ENCODE measurements around the gene SNTG2. TPM values are rescaled to one million over a fixed set of nuclear protein-coding genes. Genes with fewer than 3 reads are reported as not detected.
"Not testable (repeated sequence)": the region's sequence is repeated elsewhere in the genome, so short reads cannot be mapped to it uniquely, and the experiment has no call there.

The SNTG2 gene
- total RNA-seq, 4 donors from 2014 or later, result 9.0 to 44.6 (median 30.8) TPM

- 81 to 91% methylated on average over 11 of the region's 11 CpGs for WGBS, 2 donors
- no peaks in the 10 kb centered on the region for H3K9me3 ChIP-seq
- no peak overlapping the region for H3K27ac ChIP-seq
- TF ChIP-seq CTCF (IDR thresholded peaks at IDR 0.05) (no peak), EP300 (IDR thresholded peaks at IDR 0.05) (no peak), POLR2A (IDR thresholded peaks at IDR 0.05) (no peak)
- DNase-seq (ENCODE audit: low spot score in 2 of 2), result no peak
- H3K4me3 ChIP-seq, result no peak overlapping the region
- H3K4me1 ChIP-seq, result peaks cover 0 to 13% (median 0%) of the 10 kb centered on the region in 4 donors
- H3K27me3 ChIP-seq, result no peaks in the 10 kb centered on the region
- no peaks in the 10 kb centered on the region for H3K36me3 ChIP-seq
Measured at GRCh38 chr2:1223791-1224190, 273.1 kb downstream of the SNTG2 start.

- Histone ChIP-seq H3K4me1 (peaks cover 0 to 9% (median 0%) of the 10 kb centered on the region in 4 donors), H3K27me3 (no peaks in the 10 kb centered on the region), H3K36me3 (no peaks in the 10 kb centered on the region), H3K4me3 (no peak overlapping the region), H3K9me3 (peaks cover 0 to 4% (median 0%) of the 10 kb centered on the region in 4 donors), H3K27ac (no peak overlapping the region)
- TF ChIP-seq POLR2A (IDR thresholded peaks at IDR 0.05) (no peak), CTCF (IDR thresholded peaks at IDR 0.05) (no peak), EP300 (IDR thresholded peaks at IDR 0.05) (no peak)
- no peak for DNase-seq (ENCODE audit: low spot score in 2 of 2)
- whole genome bisulfite sequencing, 2 donors, result 53 to 55% methylated on average over 3 of the region's 3 CpGs
Measured at GRCh38 chr2:1224901-1225300, 274.3 kb downstream of the SNTG2 start.

- no peak for DNase-seq (ENCODE audit: low spot score in 2 of 2)
Measured at GRCh38 chr2:1226766-1227165, 276.1 kb downstream of the SNTG2 start.

GRCh38 chr2:1227274-1227900, 276.7 kb downstream of the SNTG2 start:
- Histone ChIP-seq H3K4me1 (no peaks in the 10 kb centered on the region), H3K9me3 (peaks cover 0 to 8% (median 0%) of the 10 kb centered on the region in 4 donors), H3K27ac (no peak overlapping the region), H3K27me3 (no peaks in the 10 kb centered on the region), H3K36me3 (no peaks in the 10 kb centered on the region), H3K4me3 (no peak overlapping the region)
- WGBS, 2 donors, result 64 to 72% methylated on average over 19 of the region's 19 CpGs
- no peak for DNase-seq (ENCODE audit: low spot score in 2 of 2)
- TF ChIP-seq CTCF (IDR thresholded peaks at IDR 0.05), result no peak
- no peak for TF ChIP-seq EP300 (IDR thresholded peaks at IDR 0.05)
- TF ChIP-seq POLR2A (IDR thresholded peaks at IDR 0.05), result no peak

More at GRCh38 chr2:1226766-1227165, 276.1 kb downstream of the SNTG2 start:
- H3K9me3 ChIP-seq, result peaks cover 0 to 8% (median 0%) of the 10 kb centered on the region in 4 donors
- H3K36me3 ChIP-seq, result no peaks in the 10 kb centered on the region
- no peak overlapping the region for H3K4me3 ChIP-seq
- H3K27me3 ChIP-seq, result no peaks in the 10 kb centered on the region
- WGBS, 2 donors, result 92 to 96% methylated on average over 3 of the region's 3 CpGs
- no peaks in the 10 kb centered on the region for H3K4me1 ChIP-seq
- TF ChIP-seq EP300 (IDR thresholded peaks at IDR 0.05) (no peak), POLR2A (IDR thresholded peaks at IDR 0.05) (no peak), CTCF (IDR thresholded peaks at IDR 0.05) (no peak)
- H3K27ac ChIP-seq, result no peak overlapping the region

- H3K27ac ChIP-seq; H3K9me3 ChIP-seq; H3K4me1 ChIP-seq; H3K27me3 ChIP-seq; DNase-seq (ENCODE audit: low spot score in 2 of 2); H3K36me3 ChIP-seq; H3K4me3 ChIP-seq: not testable (repeated sequence)
- WGBS, 2 donors, result 97 to 98% methylated on average over 15 to 30 of the region's 30 CpGs
Measured at GRCh38 chr2:1229596-1229995, 278.9 kb downstream of the SNTG2 start.

All from tibial nerve (tissue), 4 donors.